IMR-90 (cell line): ENCODE measurements around the gene EIF2B4. TPM values are rescaled to one million over a fixed set of nuclear protein-coding genes. Genes with fewer than 3 reads are reported as not detected.

Experiments
- ATAC-seq: fragments of 200-7000 bp; cut with Tn5 transposase; 2 replicates; pipeline ENCODE4 v1.9.1; 2020; ENCODE audit warnings: low read depth, mild to moderate bottlenecking, moderate library complexity
- BruUV-seq: library from RNA; stranded (reverse); fragments of 400-500 nt; replicated peaks from 2 replicates; lab custom pipeline; 2021; lab: Mats Ljungman, UMichigan
- CTCF ChIA-PET: fragments of 300-600 bp; formaldehyde crosslinking; extraction: SDS; loops from one replicate; lab custom pipeline; 2021; ENCODE audit warnings: antibody characterized with exemption; lab: Yijun Ruan, JAX
- POLR2A ChIA-PET: fragments of 300-600 bp; sonication (Branson Sonifier 250); formaldehyde crosslinking; loops from one replicate; lab custom pipeline; 2022; ENCODE audit warnings: antibody characterized with exemption; ENCODE audit not compliant: unreplicated experiment; lab: Charles Lee
- DNase-seq: peaks from one replicate; pipeline ENCODE4 v3.0.0; 2013
- H2AFZ ChIP-seq: replicated peaks from 2 replicates; pipeline ENCODE3; 2013; ENCODE audit warnings: low read length, mild to moderate bottlenecking; ENCODE audit not compliant: poor library complexity
- H2AK5ac ChIP-seq: 2 replicates; pipeline ENCODE4 v1.6.1; 2013; ENCODE audit warnings: low read depth, low read length, inconsistent platforms
- H2AK9ac ChIP-seq: replicated peaks from 2 replicates; pipeline ENCODE3; 2013; ENCODE audit warnings: mild to moderate bottlenecking, low read depth, low read length, moderate library complexity; ENCODE audit not compliant: poor library complexity
- H2BK120ac ChIP-seq: 2 replicates; pipeline ENCODE4 v1.6.1; 2013; ENCODE audit warnings: low read depth, low read length, inconsistent platforms
- H2BK15ac ChIP-seq: 3 replicates; pipeline ENCODE4 v1.6.1; 2013; ENCODE audit warnings: low read depth, low read length, inconsistent platforms
- H2BK20ac ChIP-seq: 2 replicates; pipeline ENCODE4 v1.6.1; 2013; ENCODE audit warnings: low read depth, mild to moderate bottlenecking, inconsistent platforms, low read length, moderate library complexity
- H2BK5ac ChIP-seq: 2 replicates; pipeline ENCODE4 v1.6.1; 2013; ENCODE audit warnings: mild to moderate bottlenecking, low read depth, low read length, inconsistent platforms; ENCODE audit not compliant: poor library complexity, severe bottlenecking
- H3K14ac ChIP-seq: replicated peaks from 2 replicates; pipeline ENCODE4 v1.6.1; 2013; ENCODE audit warnings: low read depth, low read length, inconsistent platforms
- H3K18ac ChIP-seq: 2 replicates; pipeline ENCODE4 v1.6.1; 2013; ENCODE audit warnings: low read depth, low read length, control low read depth
- H3K23ac ChIP-seq: 2 replicates; pipeline ENCODE4 v1.6.1; 2013; ENCODE audit warnings: low read depth, low read length, inconsistent platforms
- H3K27ac ChIP-seq: 2 replicates; pipeline ENCODE4 v1.5.1; 2013; ENCODE audit warnings: mild to moderate bottlenecking, control low read depth, low read length; ENCODE audit not compliant: insufficient read depth
- H3K27me3 ChIP-seq: 2 replicates; pipeline ENCODE4 v1.6.1; 2013; ENCODE audit warnings: low read length; ENCODE audit not compliant: control insufficient read depth, insufficient read depth
- H3K36me3 ChIP-seq: 2 replicates; pipeline ENCODE4 v1.6.1; 2013; ENCODE audit warnings: low read length, mixed read lengths; ENCODE audit not compliant: control insufficient read depth, insufficient read depth
- H3K4ac ChIP-seq: 2 replicates; pipeline ENCODE4 v1.6.1; 2013; ENCODE audit warnings: low read depth, low read length, inconsistent platforms
- H3K4me1 ChIP-seq: 2 replicates; pipeline ENCODE4 v1.6.1; 2013; ENCODE audit warnings: low read length, mixed read lengths; ENCODE audit not compliant: control insufficient read depth, insufficient read depth
- H3K4me2 ChIP-seq: 2 replicates; pipeline ENCODE4 v1.6.1; 2013; ENCODE audit warnings: low read depth, mild to moderate bottlenecking, control low read depth, low read length, moderate library complexity
- H3K4me3 ChIP-seq: 2 replicates; pipeline ENCODE4 v1.5.1; 2013; ENCODE audit warnings: low read depth, mild to moderate bottlenecking, control low read depth, low read length, moderate library complexity; ENCODE audit not compliant: insufficient read depth
- H3K56ac ChIP-seq: 2 replicates; pipeline ENCODE4 v1.6.1; 2013; ENCODE audit warnings: low read length, inconsistent platforms; ENCODE audit not compliant: insufficient read depth; ENCODE audit errors: extremely low read depth
- H3K79me1 ChIP-seq, 2 experiments: 2 replicates each; pipeline ENCODE4 v1.6.1; 2013; ENCODE audit warnings: low read length in 2 of 2, inconsistent platforms in 1 of 2, low read depth in 1 of 2
- H3K9ac ChIP-seq: 2 replicates; pipeline ENCODE4 v1.6.1; 2013; ENCODE audit warnings: low read depth, low read length, control low read depth
- H3K9me1 ChIP-seq: 2 replicates; pipeline ENCODE4 v1.6.1; 2013; ENCODE audit warnings: low read length, inconsistent platforms; ENCODE audit not compliant: insufficient read depth
- H3K9me3 ChIP-seq: 2 replicates; pipeline ENCODE4 v1.6.1; 2013; ENCODE audit warnings: low read length; ENCODE audit not compliant: control insufficient read depth, insufficient read depth
- H4K20me1 ChIP-seq: 2 replicates; pipeline ENCODE4 v1.6.1; 2013; ENCODE audit warnings: low read length, inconsistent platforms; ENCODE audit not compliant: insufficient read depth
- H4K5ac ChIP-seq: 2 replicates; pipeline ENCODE4 v1.6.1; 2013; ENCODE audit warnings: mild to moderate bottlenecking, low read depth, low read length, control low read depth
- H4K8ac ChIP-seq, 2 experiments: 2 replicates each; pipeline ENCODE4 v1.6.1; 2013; ENCODE audit warnings: low read depth in 2 of 2, low read length in 2 of 2, control low read depth in 1 of 2, inconsistent platforms in 1 of 2
- H4K91ac ChIP-seq: 2 replicates; pipeline ENCODE4 v1.6.1; 2013; ENCODE audit warnings: low read depth, low read length, inconsistent platforms; ENCODE audit not compliant: insufficient read depth
- CEBPB ChIP-seq: IDR thresholded peaks from 2 replicates; pipeline ENCODE4 v1.6.1; 2012; ENCODE audit warnings: low read depth, low read length, improper control_type of control experiment
- CTCF ChIP-seq: conservative IDR thresholded peaks from 2 replicates; pipeline ENCODE4 v1.5.1; 2012; ENCODE audit warnings: mild to moderate bottlenecking, low read depth, low read length, improper control_type of control experiment
- MAFK ChIP-seq: IDR thresholded peaks from 2 replicates; pipeline ENCODE4 v1.6.1; 2012; ENCODE audit warnings: low read depth, low read length, improper control_type of control experiment
- RAD21 ChIP-seq: IDR thresholded peaks from 2 replicates; pipeline ENCODE4 v1.6.1; 2012; ENCODE audit warnings: low read length, improper control_type of control experiment
- SMC3 ChIP-seq: fragments of 150-350 bp; IDR thresholded peaks from 2 replicates; pipeline ENCODE4 v1.6.1; 2016; ENCODE audit warnings: low read depth, mild to moderate bottlenecking, antibody characterized with exemption, low read length, moderate library complexity
- WGBS, 2 experiments: methylation state at CpG; one replicate each; pipeline versions ENCODE4 v1.1.5 to v1.1.7; 2013; ENCODE audit warnings: missing lambda C conversion rate in 2 of 2; ENCODE audit not compliant: insufficient read length in 1 of 2; ENCODE audit errors: extremely low coverage in 2 of 2; 5-methylcytosine and 5-hydroxymethylcytosine counted together
- dilution Hi-C: fragments of 300-500 bp; cut with HindIII; formaldehyde crosslinking; loops from one replicate; pipeline ENCODE4 v1.14.3; 2018; ENCODE audit warnings: low sequenced_read_pairs; ENCODE audit not compliant: unreplicated experiment
- in situ Hi-C: fragments of 300-500 bp; cut with MboI; formaldehyde crosslinking; loops from 3 replicates; pipeline ENCODE4 v1.14.3; 2019; ENCODE audit warnings: low sequenced_read_pairs, inconsistent platforms, mixed read lengths
- intact Hi-C: fragments of 100-400 bp; cut with micrococcal nuclease; formaldehyde crosslinking; loops from 2 replicates; pipeline ENCODE4 v1.10.0; 2022
- polyA plus RNA-seq, 3 experiments: library from polyadenylated mRNA; depleted of rRNA; stranded (reverse); fragments of >200 nt; gene quantifications; 2 replicates each; pipeline ENCODE4 v1.2.3, GENCODE V29; 2012; ENCODE audit warnings: low replicate concordance in 1 of 3
- total RNA-seq: library from RNA; depleted of rRNA; stranded (reverse); fragments of >200 nt; gene quantifications from 2 replicates; pipeline ENCODE4 v1.2.3, GENCODE V29; 2012

Gene EIF2B4
- total and polyA plus RNA-seq, 2 of the 4 experiments (the other 2 are of a cell fraction), result 40.3 to 47.9 TPM

GRCh38 chr2:27407798-27408491 is 37.8 kb upstream of the EIF2B4 start:
- DNase-seq (peak; percentile 73), ATAC-seq (0 out of 2 replicates have a peak, but pooled peaks have one; percentile 16)
- Histone ChIP-seq H3K36me3 (peaks cover 3% of the 10 kb centered on the region; the same call in 1 of the 2 replicates), H4K8ac (no peak overlapping the region), H3K18ac (no peak overlapping the region), H2AFZ (peak overlapping the region; percentile 82), H3K4me3 (peak overlapping the region; percentile 63), H3K14ac (no peak overlapping the region), H2BK120ac (no peak overlapping the region), H3K4me1 (0 out of 2 replicates have a peak, but pooled peaks cover 2% of the 10 kb centered on the region), H3K27ac (no peak overlapping the region), H3K4ac (no peak overlapping the region), H3K27me3 (no peaks in the 10 kb centered on the region), H3K79me1 (peaks cover 0 to 20% of the 10 kb centered on the region in 2 experiments; a peak in 2 of 4 replicates), H4K20me1 (peaks cover 15% of the 10 kb centered on the region), H2AK5ac (no peak overlapping the region), H3K9ac (peak overlapping the region; percentile 58), H4K91ac (no peak overlapping the region), H2BK20ac (no peak overlapping the region), H3K9me3 (no peaks in the 10 kb centered on the region), H3K9me1 (peaks cover 4% of the 10 kb centered on the region; the same call in 1 of the 2 replicates), H2BK15ac (no peak overlapping the region), H2BK5ac (no peak overlapping the region), H3K4me2 (peak overlapping the region; percentile 99), H3K23ac (peak overlapping the region; percentile 67; the same call in 1 of the 2 replicates), H2AK9ac (peak overlapping the region; percentile 97), H4K5ac (no peak overlapping the region), H3K56ac (no peak overlapping the region)
- ChIA-PET CTCF (interaction anchor here (0.6 to 1.2 kb wide), 6 partner anchors 17 to 275 kb away, joined by 3 to 6 read pairs (median 4); partner anchors contain the start of gene NRBP1), POLR2A (no interaction called here)
- no CpG with 5 or more reads among the region's 16 CpGs for WGBS, 2 experiments
- no TSS peak for BruUV-seq
- intact Hi-C loops (loop anchor here (2.0 to 10.0 kb wide), 3 partner anchors 217 to 274 kb away; partner anchors contain the start of genes CCDC121, GPN1, SLC4A1AP and SUPT7L), dilution Hi-C loops (no loop called here), in situ Hi-C loops (no loop called here)
- TF ChIP-seq RAD21 (peak; percentile 62), CTCF (peak; percentile 70), SMC3 (peak; percentile 70), MAFK (no peak), CEBPB (no peak)
